Dendritic cell treated with granulocyte-macrophage colony-stimulating factor and Interleukin-4, amounts not matched to agents 40 ng/mL and 50 ng/mL, for 4 days (primary cell): Measurements from ENCODE around the gene MAP3K4.

Source experiments
- H3K27ac Mint-ChIP-seq: one replicate; pipeline ENCODE4 v1.8.0; 2022; ENCODE audit warnings: mild to moderate bottlenecking, mixed read lengths
- H3K27me3 Mint-ChIP-seq: one replicate; pipeline ENCODE4 v1.8.0; 2022; ENCODE audit warnings: mild to moderate bottlenecking, mixed read lengths
- H3K36me3 Mint-ChIP-seq: one replicate; pipeline ENCODE4 v1.8.0; 2022; ENCODE audit warnings: low read depth, mixed read lengths
- H3K4me1 Mint-ChIP-seq: one replicate; pipeline ENCODE4 v1.8.0; 2022; ENCODE audit warnings: low read depth, mixed read lengths
- H3K4me3 Mint-ChIP-seq: one replicate; pipeline ENCODE4 v1.8.0; 2022; ENCODE audit warnings: mild to moderate bottlenecking, moderate library complexity, mixed read lengths
- H3K9me3 Mint-ChIP-seq: one replicate; pipeline ENCODE4 v1.8.0; 2022; ENCODE audit warnings: mixed read lengths
- intact Hi-C: fragments of 100-400 bp; cut with micrococcal nuclease; formaldehyde crosslinking; loops from one replicate; pipeline ENCODE4 v1.15.0; 2022

MAP3K4 gene

DNA sequence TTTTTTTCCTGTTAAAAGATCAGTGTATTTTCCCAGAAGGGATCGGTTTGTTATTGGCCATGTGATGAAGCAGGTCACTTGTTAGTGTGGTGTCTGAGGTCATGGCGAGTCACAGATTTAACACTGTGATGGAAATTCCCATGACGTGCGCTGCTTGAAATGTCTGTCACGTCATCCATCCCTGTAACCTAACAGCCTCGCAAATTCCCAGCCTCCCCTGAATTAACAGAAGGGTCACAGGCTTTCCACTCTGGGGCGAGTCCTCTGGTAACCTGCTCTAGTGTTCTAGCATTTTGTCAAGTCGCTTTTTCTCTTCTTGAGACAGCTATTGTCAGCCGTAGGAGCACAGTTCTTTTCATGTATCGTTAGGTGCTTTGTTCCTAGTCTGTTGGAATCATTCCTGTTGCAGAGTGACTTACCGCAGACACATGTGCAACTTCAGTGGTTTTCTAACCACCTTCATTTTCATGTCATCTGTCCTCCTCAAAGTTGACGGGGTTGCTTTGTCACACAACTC is 137.2 kb downstream of the MAP3K4 start:
- intact Hi-C loops = no loop called here
- Mint-ChIP-seq H3K4me3 (no peak overlapping the region), H3K9me3 (peaks cover 39% of the 10 kb centered on the region), H3K27me3 (no peaks in the 10 kb centered on the region), H3K27ac (no peak overlapping the region), H3K4me1 (peaks cover 41% of the 10 kb centered on the region), H3K36me3 (peaks cover 82% of the 10 kb centered on the region)

DNA sequence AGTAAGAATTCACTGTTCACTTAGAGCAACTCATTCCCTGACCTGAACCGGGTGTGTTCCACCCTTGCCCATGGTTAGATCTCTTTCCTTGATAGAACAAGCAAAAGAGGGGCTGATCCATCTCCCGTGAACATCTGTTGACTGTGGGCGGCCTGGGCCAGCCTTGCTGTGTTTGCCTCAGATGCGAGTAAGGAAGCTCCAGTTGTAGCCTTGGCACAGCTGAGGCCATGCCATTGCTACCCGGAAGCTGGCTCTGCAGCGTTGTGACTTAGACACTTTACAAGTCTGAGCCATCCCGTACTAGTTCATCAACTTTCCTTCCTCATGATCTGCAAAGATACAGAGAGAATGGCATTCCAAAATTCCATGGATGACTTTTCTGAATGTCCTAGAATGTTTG is 139.0 kb downstream of the MAP3K4 start:
- H3K4me1 Mint-ChIP-seq = peaks cover 41% of the 10 kb centered on the region
- peak overlapping the region; percentile 61 for H3K27ac Mint-ChIP-seq
- H3K27me3 Mint-ChIP-seq = no peaks in the 10 kb centered on the region
- peaks cover 21% of the 10 kb centered on the region for H3K9me3 Mint-ChIP-seq
- no peak overlapping the region for H3K4me3 Mint-ChIP-seq
- intact Hi-C loops = no loop called here
- H3K36me3 Mint-ChIP-seq = peaks cover 73% of the 10 kb centered on the region

DNA sequence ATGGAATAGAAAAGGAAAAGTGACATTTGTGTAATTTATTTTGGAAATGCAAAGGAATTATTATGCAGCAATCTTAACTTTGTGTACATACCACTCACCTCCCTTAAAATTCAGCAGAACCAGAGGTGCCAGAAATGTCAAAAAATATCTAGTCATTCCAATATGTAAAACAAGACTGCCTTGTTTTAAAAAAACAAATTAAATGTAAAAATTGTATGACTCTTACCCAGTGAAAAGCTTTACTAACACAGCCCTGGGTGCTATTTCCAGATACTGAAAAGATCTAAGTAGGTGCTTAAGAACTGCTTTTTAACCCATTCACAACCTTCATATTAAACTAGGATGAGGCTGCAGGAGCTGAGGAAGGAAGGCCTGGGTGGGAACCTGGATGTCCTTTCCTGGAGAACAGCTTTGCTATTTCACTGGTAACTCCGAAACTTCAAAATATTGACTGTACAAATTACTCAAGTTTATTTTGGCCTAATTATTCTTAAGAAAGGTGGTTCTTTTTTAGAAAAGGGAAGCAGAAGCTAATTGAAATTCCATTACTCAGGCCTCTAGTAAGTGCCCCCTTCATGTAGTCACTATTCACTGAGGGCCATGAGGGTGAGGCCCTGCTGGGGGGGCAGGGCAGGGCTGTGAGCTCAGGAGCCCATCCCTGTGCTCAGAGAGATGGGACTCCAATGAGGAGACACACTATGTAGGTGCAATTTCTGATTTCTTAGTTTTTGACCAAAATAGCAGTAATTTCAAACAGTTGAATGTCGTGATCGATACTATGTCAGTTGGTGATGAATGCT is 139.6 kb downstream of the MAP3K4 start:
- no peaks in the 10 kb centered on the region for H3K27me3 Mint-ChIP-seq
- peaks cover 15% of the 10 kb centered on the region for H3K9me3 Mint-ChIP-seq
- intact Hi-C loops = no loop called here
- peaks cover 73% of the 10 kb centered on the region for H3K36me3 Mint-ChIP-seq
- H3K27ac Mint-ChIP-seq = peak overlapping the region; percentile 64
- H3K4me1 Mint-ChIP-seq = peaks cover 47% of the 10 kb centered on the region
- no peak overlapping the region for H3K4me3 Mint-ChIP-seq

DNA sequence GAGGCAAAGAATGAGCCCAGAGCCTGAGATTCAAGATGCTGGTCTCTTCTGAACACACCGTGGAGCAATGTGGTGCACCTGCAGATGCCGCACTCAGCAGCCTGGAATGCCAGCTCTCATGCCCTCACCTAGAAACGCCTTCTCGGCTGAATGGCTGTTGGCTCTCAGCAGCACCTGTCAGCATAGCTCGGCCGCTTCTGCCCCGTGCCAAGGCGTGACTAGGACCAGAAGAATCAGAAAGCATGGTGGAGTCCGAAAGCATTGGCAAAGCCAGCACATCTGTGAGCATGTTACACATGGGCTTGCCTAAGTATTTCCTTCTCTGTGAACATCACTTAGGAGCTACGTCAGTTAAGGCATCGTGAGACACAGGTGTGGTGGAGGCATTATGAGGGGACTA is 140.8 kb downstream of the MAP3K4 start:
- H3K9me3 Mint-ChIP-seq = peaks cover 3% of the 10 kb centered on the region
- intact Hi-C loops = no loop called here
- no peak overlapping the region for H3K27ac Mint-ChIP-seq
- peaks cover 56% of the 10 kb centered on the region for H3K4me1 Mint-ChIP-seq
- peaks cover 73% of the 10 kb centered on the region for H3K36me3 Mint-ChIP-seq
- H3K4me3 Mint-ChIP-seq = no peak overlapping the region
- H3K27me3 Mint-ChIP-seq = no peaks in the 10 kb centered on the region

DNA sequence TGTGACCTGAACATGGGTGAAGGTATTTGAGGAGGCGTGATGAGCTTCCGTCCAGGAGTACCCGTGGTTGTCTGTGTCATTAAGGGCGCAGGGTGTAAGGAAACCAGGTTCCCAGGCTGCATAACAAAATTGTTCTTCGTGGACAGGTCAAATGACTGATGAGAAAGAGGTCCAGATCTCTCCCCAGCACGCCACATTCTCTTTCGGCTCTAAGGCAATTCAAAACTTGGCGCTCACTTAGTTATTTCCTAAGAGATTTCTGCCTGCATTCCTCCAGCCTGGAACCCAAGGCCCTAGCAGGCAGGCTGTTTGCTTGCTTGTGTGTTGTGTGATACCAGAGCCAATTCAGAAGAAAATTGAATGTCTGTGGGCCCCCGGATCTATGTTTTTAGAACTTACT is 142.4 kb downstream of the MAP3K4 start:
- peaks cover 73% of the 10 kb centered on the region for H3K36me3 Mint-ChIP-seq
- intact Hi-C loops = no loop called here
- peaks cover 56% of the 10 kb centered on the region for H3K4me1 Mint-ChIP-seq
- no peaks in the 10 kb centered on the region for H3K9me3 Mint-ChIP-seq
- no peak overlapping the region for H3K27ac Mint-ChIP-seq
- H3K27me3 Mint-ChIP-seq = no peaks in the 10 kb centered on the region
- no peak overlapping the region for H3K4me3 Mint-ChIP-seq

DNA sequence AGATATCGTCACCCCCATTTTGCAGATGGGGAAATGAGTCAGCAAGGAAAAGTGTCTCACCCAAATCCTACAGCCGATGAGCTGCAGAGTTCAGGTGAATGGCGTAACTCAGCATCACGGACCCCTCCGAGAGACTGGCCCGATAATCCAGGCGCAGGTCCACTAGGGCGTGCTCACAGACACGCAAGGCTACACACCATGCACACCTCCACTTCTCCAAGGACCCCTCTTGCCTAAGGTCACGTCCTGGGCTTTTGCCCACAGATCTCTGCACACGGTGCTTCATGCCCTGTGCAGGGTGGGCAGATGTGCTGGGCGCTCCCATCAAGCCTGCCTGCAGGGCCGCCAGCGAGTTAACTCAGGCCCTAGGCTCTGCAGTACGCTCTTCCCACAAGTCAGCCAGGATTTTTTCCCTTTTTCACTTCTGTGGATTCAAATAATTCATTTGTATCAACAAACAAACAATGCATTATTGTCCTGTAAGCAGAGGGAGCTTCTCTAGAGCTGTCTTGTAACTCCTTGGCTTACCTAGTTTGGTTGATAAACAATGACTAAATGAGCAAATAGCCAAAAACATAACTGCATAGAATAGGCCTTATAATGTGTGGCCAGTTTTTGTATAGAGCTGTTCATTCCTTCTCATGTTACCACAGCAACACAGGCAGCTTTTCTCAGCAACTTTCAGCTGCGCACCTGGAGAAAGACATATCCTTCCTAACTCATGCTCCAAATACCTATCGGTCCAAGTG is 143.2 kb downstream of the MAP3K4 start:
- no peak overlapping the region for H3K4me3 Mint-ChIP-seq
- no peaks in the 10 kb centered on the region for H3K9me3 Mint-ChIP-seq
- H3K4me1 Mint-ChIP-seq = peaks cover 50% of the 10 kb centered on the region
- H3K36me3 Mint-ChIP-seq = peaks cover 73% of the 10 kb centered on the region
- intact Hi-C loops = no loop called here
- H3K27me3 Mint-ChIP-seq = no peaks in the 10 kb centered on the region
- H3K27ac Mint-ChIP-seq = no peak overlapping the region

DNA sequence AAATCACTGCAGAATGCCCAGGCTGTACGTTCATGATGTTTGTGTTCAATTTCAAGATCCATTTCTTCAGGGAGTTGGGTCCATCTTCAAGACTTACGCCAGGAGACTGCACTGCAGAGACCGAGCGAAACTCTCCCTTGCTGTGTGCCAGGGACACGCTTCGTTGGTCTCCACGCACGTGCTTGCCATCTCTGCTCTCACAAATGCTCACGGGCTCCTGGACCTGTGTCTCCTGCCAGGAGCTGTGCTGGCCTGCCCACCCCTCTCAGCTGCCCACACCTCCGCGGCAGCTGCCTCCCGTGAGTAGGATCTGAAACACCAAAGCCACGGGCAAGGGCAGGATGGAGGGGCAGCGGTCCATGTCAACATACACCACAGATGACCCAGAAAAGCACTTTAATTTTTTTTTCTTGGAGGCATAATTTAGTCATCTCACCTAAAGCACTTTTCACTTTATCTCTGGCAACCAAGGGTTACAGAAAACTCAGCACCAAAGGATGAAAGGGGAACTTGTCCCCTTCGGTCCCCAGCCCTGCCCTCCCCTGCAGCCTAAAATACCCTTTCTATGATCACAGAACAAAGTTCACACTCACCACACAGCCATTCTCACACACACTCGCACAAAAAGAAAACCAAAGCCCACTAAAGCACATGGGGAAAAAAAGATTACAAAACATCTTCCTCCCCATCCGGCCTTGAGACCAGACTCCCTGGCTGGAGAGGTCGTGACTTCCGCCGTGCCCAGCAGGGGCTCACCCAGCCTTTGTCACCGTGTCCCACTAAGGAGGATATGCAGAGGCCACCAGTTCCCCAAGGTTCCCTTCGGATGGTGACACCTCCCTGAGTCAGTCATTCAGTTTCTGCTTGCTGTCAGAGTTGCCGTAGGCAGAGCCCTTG is 144.4 kb downstream of the MAP3K4 start:
- H3K9me3 Mint-ChIP-seq = no peaks in the 10 kb centered on the region
- H3K4me3 Mint-ChIP-seq = no peak overlapping the region
- peaks cover 46% of the 10 kb centered on the region for H3K4me1 Mint-ChIP-seq
- peak overlapping the region; percentile 81 for H3K27ac Mint-ChIP-seq
- no peaks in the 10 kb centered on the region for H3K27me3 Mint-ChIP-seq
- intact Hi-C loops = no loop called here
- H3K36me3 Mint-ChIP-seq = peaks cover 75% of the 10 kb centered on the region

DNA sequence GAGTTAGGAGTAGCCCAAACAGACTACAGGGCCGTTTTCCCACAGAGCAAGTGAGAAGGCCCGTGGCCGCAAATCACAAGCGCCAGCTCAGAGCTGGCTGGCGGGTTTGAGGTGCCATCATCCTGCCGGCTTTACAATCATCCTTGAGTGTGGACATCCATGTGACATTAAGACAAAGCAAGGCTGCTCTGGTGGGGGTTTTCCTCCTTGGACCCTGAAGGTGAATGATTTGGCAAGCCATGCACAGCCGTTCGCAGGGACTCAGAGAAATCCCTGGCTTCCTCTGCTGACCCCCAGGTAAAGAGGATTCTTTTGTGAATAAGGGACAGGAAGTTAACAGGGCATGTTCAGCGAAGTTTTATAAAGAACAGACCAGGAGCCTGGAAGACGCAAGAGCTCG is 145.1 kb downstream of the MAP3K4 start:
- intact Hi-C loops = no loop called here
- H3K36me3 Mint-ChIP-seq = peaks cover 82% of the 10 kb centered on the region
- H3K27me3 Mint-ChIP-seq = no peaks in the 10 kb centered on the region

DNA sequence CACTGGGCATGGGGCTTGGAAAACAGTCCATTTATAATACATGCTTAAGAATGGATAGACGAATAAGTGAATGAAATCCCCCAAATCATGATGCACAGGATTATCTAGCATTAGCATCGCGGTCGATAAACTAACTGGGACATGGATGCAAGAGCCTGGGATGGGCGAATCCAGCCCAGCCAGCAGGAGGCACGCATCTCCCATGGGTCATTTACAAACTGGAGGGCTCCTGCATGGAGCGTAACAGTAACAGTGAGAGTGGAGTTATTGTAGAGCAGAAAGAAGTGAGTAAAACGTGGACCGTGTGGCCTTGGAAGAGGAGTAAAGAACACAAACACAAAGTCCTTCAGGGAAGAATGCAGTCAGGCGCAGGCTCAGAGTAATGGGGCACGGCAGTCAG is 145.8 kb downstream of the MAP3K4 start:
- Mint-ChIP-seq H3K4me3 (no peak overlapping the region), H3K9me3 (no peaks in the 10 kb centered on the region), H3K27me3 (no peaks in the 10 kb centered on the region), H3K4me1 (peaks cover 32% of the 10 kb centered on the region), H3K36me3 (peaks cover 85% of the 10 kb centered on the region), H3K27ac (peak overlapping the region; percentile 81)
- intact Hi-C loops = no loop called here

More for the DNA sequence above, 145.1 kb downstream of the MAP3K4 start:
- Mint-ChIP-seq H3K9me3 (no peaks in the 10 kb centered on the region), H3K27ac (peak overlapping the region; percentile 81), H3K4me1 (peaks cover 39% of the 10 kb centered on the region), H3K4me3 (no peak overlapping the region)

DNA sequence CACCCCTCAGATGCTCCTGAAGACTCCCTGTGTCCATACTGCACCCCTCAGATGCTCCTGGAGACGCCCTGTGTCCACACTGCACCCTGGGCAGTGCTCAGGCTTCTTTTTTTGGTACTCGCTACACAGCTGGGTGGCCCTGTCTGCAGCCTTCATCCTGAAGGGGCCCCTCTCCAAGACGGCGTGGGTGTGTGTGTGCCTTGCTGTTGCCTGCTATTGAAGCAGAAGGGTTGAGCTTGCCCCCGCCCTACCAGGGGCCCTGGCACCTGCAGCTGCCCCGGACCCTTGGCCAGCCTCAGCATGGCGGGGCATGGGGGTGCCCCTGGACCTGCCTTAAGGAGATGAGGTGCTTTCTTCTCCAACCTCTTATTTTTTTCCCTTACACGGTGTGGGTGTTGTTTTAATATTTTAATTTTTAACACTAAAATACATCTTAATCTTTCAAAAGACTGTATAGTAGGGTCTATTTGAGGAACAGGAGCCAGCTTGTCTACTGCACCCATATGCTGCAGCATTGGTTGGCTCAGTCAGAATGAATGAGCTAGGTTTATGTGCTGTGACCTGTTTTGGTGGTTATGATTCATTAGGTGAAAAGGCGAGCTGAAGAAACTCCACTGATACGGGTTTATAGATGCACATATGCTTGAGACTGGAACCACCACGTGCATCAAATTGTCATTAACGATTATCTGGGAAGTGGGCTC is 146.4 kb downstream of the MAP3K4 start:
- intact Hi-C loops = no loop called here
- no peak overlapping the region for H3K27ac Mint-ChIP-seq
- H3K9me3 Mint-ChIP-seq = no peaks in the 10 kb centered on the region
- no peak overlapping the region for H3K4me3 Mint-ChIP-seq
- peaks cover 88% of the 10 kb centered on the region for H3K36me3 Mint-ChIP-seq
- H3K27me3 Mint-ChIP-seq = no peaks in the 10 kb centered on the region
- peaks cover 30% of the 10 kb centered on the region for H3K4me1 Mint-ChIP-seq

DNA sequence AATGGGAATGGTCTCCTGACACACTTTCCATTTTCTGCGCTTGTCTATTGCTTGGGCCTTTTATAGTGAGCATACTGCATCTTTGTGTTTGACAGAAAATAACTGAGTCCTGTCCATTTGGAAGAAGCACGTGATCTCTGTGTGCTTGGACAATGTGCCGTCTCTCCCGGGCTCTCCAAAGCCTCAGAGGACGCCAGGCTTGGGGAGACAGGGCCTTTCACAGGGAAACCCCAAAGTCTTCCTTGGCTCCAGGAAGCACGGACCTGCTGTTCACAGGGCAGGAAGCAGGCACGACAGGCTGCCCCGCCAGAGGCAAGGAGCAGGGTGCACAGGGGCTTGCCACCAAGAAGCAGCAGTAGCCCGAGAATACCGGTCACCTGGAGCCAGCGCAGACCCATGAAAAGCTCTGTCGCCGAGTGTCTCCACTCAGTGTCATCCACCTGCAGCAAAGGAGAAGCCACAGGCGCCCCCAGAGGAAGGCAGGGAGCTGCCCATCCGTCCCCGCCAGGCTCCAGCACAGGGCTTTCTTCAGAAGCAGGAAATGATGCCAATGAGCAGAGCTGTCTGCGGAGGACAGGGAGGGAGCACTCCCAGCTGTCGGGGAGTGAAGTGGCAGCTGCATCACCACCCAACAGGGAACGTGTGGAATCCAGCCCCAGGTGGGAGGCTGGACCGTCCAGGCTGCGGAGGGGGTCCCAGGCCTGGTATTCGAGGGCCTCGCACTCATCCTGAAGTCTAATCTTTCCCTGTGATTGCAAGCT is 147.2 kb downstream of the MAP3K4 start:
- peaks cover 90% of the 10 kb centered on the region for H3K36me3 Mint-ChIP-seq
- no peak overlapping the region for H3K4me3 Mint-ChIP-seq
- H3K4me1 Mint-ChIP-seq = peaks cover 30% of the 10 kb centered on the region
- intact Hi-C loops = no loop called here
- H3K27me3 Mint-ChIP-seq = no peaks in the 10 kb centered on the region
- no peaks in the 10 kb centered on the region for H3K9me3 Mint-ChIP-seq
- H3K27ac Mint-ChIP-seq = no peak overlapping the region

DNA sequence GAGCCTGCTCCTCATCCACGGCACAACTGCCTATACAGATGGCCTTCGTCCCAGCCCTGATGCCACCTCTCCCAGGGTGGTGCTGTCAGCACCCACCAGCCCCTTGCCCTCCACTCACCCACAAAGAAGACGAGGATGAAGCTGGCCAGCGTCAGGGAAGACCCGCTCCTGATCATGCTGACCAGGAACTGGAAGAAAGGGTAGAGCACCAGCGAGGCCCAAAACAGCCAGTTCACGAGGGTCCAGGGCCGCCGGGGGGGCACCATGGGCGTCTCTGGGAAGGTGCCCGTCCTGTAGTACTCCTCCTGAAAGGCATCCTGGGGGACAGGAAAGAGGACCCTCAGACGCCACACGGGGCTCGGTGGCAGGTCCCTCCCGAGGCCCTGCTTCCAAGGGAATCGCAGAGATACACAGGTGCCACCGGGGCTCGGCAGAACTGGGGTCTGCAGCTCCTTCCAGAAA is 147.8 kb downstream of the MAP3K4 start:
- Mint-ChIP-seq H3K4me1 (peaks cover 30% of the 10 kb centered on the region), H3K36me3 (peaks cover 94% of the 10 kb centered on the region), H3K4me3 (no peak overlapping the region), H3K27ac (no peak overlapping the region), H3K9me3 (no peaks in the 10 kb centered on the region), H3K27me3 (no peaks in the 10 kb centered on the region)
- intact Hi-C loops = no loop called here
